HCT116 (cell line): ENCODE measurements around the gene CISD3. TPM values are rescaled to one million over a fixed set of nuclear protein-coding genes. Genes with fewer than 3 reads are reported as not detected.
A peak's percentile ranks its signal among the peaks of the same experiment; 100 is the strongest.

Experiments
- ATAC-seq: fragments of 200-7000 bp; cut with Tn5 transposase; 2 replicates; pipeline ENCODE4 v1.9.1; 2020; ENCODE audit warnings: mild to moderate bottlenecking, moderate library complexity
- BruUV-seq: library from RNA; stranded (reverse); fragments of 400-500 nt; replicated peaks from 2 replicates; lab custom pipeline; 2021; lab: Mats Ljungman, UMichigan
- CTCF ChIA-PET: fragments of 300-600 bp; sonication (Branson Sonifier 250); formaldehyde crosslinking; loops from one replicate; lab custom pipeline; 2021; ENCODE audit warnings: antibody characterized with exemption; lab: Charles Lee
- POLR2A ChIA-PET: fragments of 300-600, 350-600 bp; sonication (Branson Sonifier 250); formaldehyde crosslinking; loops from one replicate; lab custom pipeline; 2021; ENCODE audit warnings: antibody characterized with exemption; lab: Charles Lee
- RAD21 ChIA-PET, 2 experiments: fragments of 300-600 bp; sonication (Branson Sonifier 250); formaldehyde crosslinking; loops; one replicate each; lab custom pipeline; 2023; ENCODE audit warnings: low total read pairs in 2 of 2; ENCODE audit not compliant: uncharacterized antibody in 2 of 2, unreplicated experiment in 2 of 2, low non-redundant PET in 1 of 2; lab: Charles Lee
- DNase-seq: peaks from one replicate; pipeline ENCODE4 v3.0.0-alpha.2; 2010; ENCODE audit warnings: low read depth, low spot score
- H2AFZ ChIP-seq: fragments of 200-600 bp; shearing (Covaris generic), sonication (generic); 2 replicates; pipeline ENCODE4 v1.6.1; 2017; ENCODE audit warnings: low read depth, mixed run types, mixed read lengths, antibody characterized with exemption, low read length; ENCODE audit not compliant: poor library complexity, severe bottlenecking
- H3K27ac ChIP-seq: 2 replicates; pipeline ENCODE4 v1.5.1; 2012; ENCODE audit warnings: low read depth, low read length
- H3K27me3 ChIP-seq: fragments of 200-600 bp; sonication (generic); 2 replicates; pipeline ENCODE4 v1.6.1; 2016; ENCODE audit warnings: mixed run types, low read length, mixed read lengths; ENCODE audit not compliant: insufficient read depth
- H3K36me3 ChIP-seq, 2 experiments: fragments of 200-500 bp in 1 of 2; fragments of 200-600 bp in 1 of 2; sonication (Bioruptor generic) in 1 of 2; sonication (generic) in 1 of 2; 2 replicates each; pipeline versions ENCODE4 v1.5.1 to v1.6.1; 2014 to 2016; ENCODE audit warnings: low read length in 2 of 2, inconsistent platforms in 1 of 2, mixed read lengths in 1 of 2, mixed run types in 1 of 2; ENCODE audit not compliant: insufficient read depth in 2 of 2, control insufficient read depth in 1 of 2
- H3K4me1 ChIP-seq, 2 experiments: fragments of 200-600 bp in 1 of 2; sonication (generic) in 1 of 2; 2 replicates each; pipeline versions ENCODE4 v1.5.1 to v1.6.1; 2012 to 2017; ENCODE audit warnings: low read length in 2 of 2, inconsistent platforms in 1 of 2, mild to moderate bottlenecking in 1 of 2, mixed read lengths in 1 of 2, mixed run types in 1 of 2, moderate library complexity in 1 of 2; ENCODE audit not compliant: insufficient read depth in 2 of 2, control insufficient read depth in 1 of 2
- H3K4me2 ChIP-seq: fragments of 200-600 bp; sonication (generic); 2 replicates; pipeline ENCODE4 v1.6.1; 2017; ENCODE audit warnings: mixed run types, low read length, mixed read lengths
- H3K4me3 ChIP-seq, 2 experiments: fragments of 200-600 bp in 1 of 2; sonication (generic) in 1 of 2; replicated peaks in 1 of 2; 2 replicates each; pipeline ENCODE4 v1.5.1; 2011 to 2016; ENCODE audit warnings: low read length in 2 of 2, control low read depth in 1 of 2, low read depth in 1 of 2, mild to moderate bottlenecking in 1 of 2, mixed read lengths in 1 of 2, mixed run types in 1 of 2
- H3K79me2 ChIP-seq: fragments of 200-600 bp; sonication (generic); 2 replicates; pipeline ENCODE4 v1.6.1; 2017; ENCODE audit warnings: mild to moderate bottlenecking, mixed run types, low read length, moderate library complexity, mixed read lengths; ENCODE audit not compliant: insufficient read depth
- H3K9ac ChIP-seq: fragments of 200-600 bp; sonication (generic); 2 replicates; pipeline ENCODE4 v1.6.1; 2016; ENCODE audit warnings: low read length, mixed read lengths
- H3K9me2 ChIP-seq: fragments of 200-600 bp; sonication (generic), shearing (Covaris generic); 2 replicates; pipeline ENCODE4 v1.6.1; 2017; ENCODE audit warnings: mixed run types, mild to moderate bottlenecking, moderate library complexity; ENCODE audit not compliant: insufficient read depth
- H3K9me3 ChIP-seq, 2 experiments: fragments of 200-500 bp in 1 of 2; fragments of 200-600 bp in 1 of 2; sonication (Bioruptor generic) in 1 of 2; sonication (generic) in 1 of 2; 2 replicates each; pipeline ENCODE4 v1.6.1; 2014 to 2017; ENCODE audit warnings: low read length in 2 of 2, mixed read lengths in 2 of 2, inconsistent platforms in 1 of 2, low read depth in 1 of 2, mild to moderate bottlenecking in 1 of 2, mixed run types in 1 of 2, moderate library complexity in 1 of 2; ENCODE audit not compliant: control insufficient read depth in 1 of 2, insufficient read depth in 1 of 2
- H4K20me1 ChIP-seq: fragments of 200-600 bp; sonication (generic), shearing (Covaris generic); 2 replicates; pipeline ENCODE4 v1.6.1; 2017; ENCODE audit warnings: mixed run types, mild to moderate bottlenecking, moderate library complexity; ENCODE audit not compliant: insufficient read depth
- ATF3 ChIP-seq: IDR thresholded peaks from 2 replicates; pipeline ENCODE4 v1.6.1; 2012
- CBX3 ChIP-seq: IDR thresholded peaks from 2 replicates; pipeline ENCODE4 v1.6.1; 2012; ENCODE audit warnings: low read depth
- CEBPB ChIP-seq: IDR thresholded peaks from 2 replicates; pipeline ENCODE4 v1.6.1; 2012; ENCODE audit warnings: low read depth
- EGR1 ChIP-seq: IDR thresholded peaks from 2 replicates; pipeline ENCODE4 v1.6.1; 2012; ENCODE audit warnings: low read depth
- ELF1 ChIP-seq: IDR thresholded peaks from 2 replicates; pipeline ENCODE4 v1.6.1; 2012; ENCODE audit warnings: low read depth, borderline replicate concordance
- EZH2 ChIP-seq: fragments of 200-600 bp; sonication (generic); IDR thresholded peaks from 2 replicates; pipeline ENCODE4 v1.6.1; 2017; ENCODE audit warnings: antibody characterized with exemption, mixed run types
- EZH2phosphoT487 ChIP-seq: fragments of 200-600 bp; IDR thresholded peaks from 2 replicates; pipeline ENCODE4 v1.6.1; 2018; ENCODE audit warnings: antibody characterized with exemption, borderline replicate concordance
- FOSL1 ChIP-seq: IDR thresholded peaks from 2 replicates; pipeline ENCODE4 v1.6.1; 2012; ENCODE audit warnings: low read depth
- JUND ChIP-seq: IDR thresholded peaks from 2 replicates; pipeline ENCODE4 v1.6.1; 2012
- MAX ChIP-seq: IDR thresholded peaks from 2 replicates; pipeline ENCODE4 v1.6.1; 2012
- POLR2A ChIP-seq: IDR thresholded peaks from 2 replicates; pipeline ENCODE4 v1.7.0; 2011; ENCODE audit warnings: borderline replicate concordance; ENCODE audit not compliant: insufficient read depth, insufficient read length; ENCODE audit errors: extremely low read depth
- POLR2AphosphoS5 ChIP-seq: IDR thresholded peaks from 2 replicates; pipeline ENCODE4 v1.6.1; 2011; ENCODE audit warnings: mild to moderate bottlenecking, low read depth, low read length, moderate library complexity
- RAD21 ChIP-seq: IDR thresholded peaks from 2 replicates; pipeline ENCODE4 v1.6.1; 2012; ENCODE audit warnings: low read depth, mild to moderate bottlenecking
- REST ChIP-seq: IDR thresholded peaks from 2 replicates; pipeline ENCODE4 v1.6.1; 2012; ENCODE audit warnings: low read depth
- SP1 ChIP-seq: IDR thresholded peaks from 2 replicates; pipeline ENCODE4 v1.6.1; 2012; ENCODE audit warnings: low read depth
- TCF7L2 ChIP-seq: IDR thresholded peaks from 2 replicates; pipeline ENCODE4 v1.7.0; 2011; ENCODE audit warnings: borderline replicate concordance, inconsistent platforms; ENCODE audit not compliant: insufficient read depth, insufficient read length; ENCODE audit errors: extremely low read depth
- ZBTB33 ChIP-seq: IDR thresholded peaks from 2 replicates; pipeline ENCODE4 v1.6.1; 2011; ENCODE audit warnings: mild to moderate bottlenecking, low read length, moderate library complexity; ENCODE audit not compliant: insufficient replicate concordance; ENCODE audit errors: extremely low read depth
- ZFX ChIP-seq: fragments of 450-650 bp; IDR thresholded peaks from 2 replicates; pipeline ENCODE4 v1.6.1; 2017
- ZNF274 ChIP-seq: fragments of 200-500 bp; sonication (Bioruptor generic); IDR thresholded peaks from 2 replicates; pipeline ENCODE4 v1.6.1; 2014; ENCODE audit warnings: mild to moderate bottlenecking, low read depth, low read length, inconsistent platforms
- intact Hi-C: fragments of 100-400 bp; cut with micrococcal nuclease; formaldehyde crosslinking; loops from 2 replicates; pipeline ENCODE4 v1.10.0; 2022
- total RNA-seq: library from RNA; stranded (reverse); gene quantifications from one replicate; pipeline ENCODE4 v1.2.1, GENCODE V29; 2021; ENCODE audit not compliant: unreplicated experiment

The CISD3 gene
- total RNA-seq, 1 experiment from 2014 or later, result 50.2 TPM

- no peak overlapping the region for H2AFZ ChIP-seq
- CTCF ChIA-PET, result interaction anchor here (1.1 kb wide), 1 partner anchor 25 kb away, joined by 5 read pairs; no protein-coding TSS in a partner anchor
- TF ChIP-seq RAD21 (no peak), CEBPB (no peak), FOSL1 (no peak), POLR2A (peak; percentile 83), ZBTB33 (peak; percentile 90), JUND (no peak), ATF3 (no peak), POLR2AphosphoS5 (peak; percentile 89), ELF1 (no peak), SP1 (peak; percentile 51; the same call in 1 of the 2 replicates), EZH2 (no peak), REST (no peak), CBX3 (peak; percentile 62; the same call in 1 of the 2 replicates), TCF7L2 (peak; percentile 13), EZH2phosphoT487 (no peak), EGR1 (no peak), MAX (peak; percentile 88), ZFX (peak; percentile 73; the same call in 1 of the 2 replicates), ZNF274 (no peak)
Observed at GRCh38 chr17:38702166-38702915, 27.8 kb upstream of the CISD3 start.

More at GRCh38 chr17:38702166-38702915, 27.8 kb upstream of the CISD3 start:
- Histone ChIP-seq H3K4me3 (peak overlapping the region; percentile 68 to 77), H3K4me1 (peaks cover 38 to 71% of the 10 kb centered on the region in 2 experiments), H4K20me1 (no peaks in the 10 kb centered on the region), H3K9me2 (no peaks in the 10 kb centered on the region), H3K27ac (peak overlapping the region; percentile 99), H3K36me3 (peaks cover 0 to 5% of the 10 kb centered on the region in 2 experiments; a peak in 1 of 4 replicates), H3K4me2 (peak overlapping the region; percentile 86), H3K9ac (peak overlapping the region; percentile 92), H3K27me3 (no peaks in the 10 kb centered on the region), H3K9me3 (no peaks in the 10 kb centered on the region), H3K79me2 (peaks cover 34% of the 10 kb centered on the region)
- RAD21 ChIA-PET, result no interaction called here
- POLR2A ChIA-PET, result interaction anchor here (1.1 kb wide), 1 partner anchor 25 kb away, joined by 3 read pairs; no protein-coding TSS in a partner anchor
- intact Hi-C loops, result no loop called here
- DNase-seq (peak; percentile 73), ATAC-seq (peak; percentile 59)
- TSS peak; percentile 83 for BruUV-seq
